NOMO-1 treated with DMSO at 0.1 percent for 48 hours (cell line): ENCODE data around the gene FKBP9.

Experiments
- DNase-seq: peaks from one replicate; lab custom pipeline; 2025; ENCODE audit not compliant: unreplicated experiment; lab: John Stamatoyannopoulos, UW

Gene FKBP9

DNA sequence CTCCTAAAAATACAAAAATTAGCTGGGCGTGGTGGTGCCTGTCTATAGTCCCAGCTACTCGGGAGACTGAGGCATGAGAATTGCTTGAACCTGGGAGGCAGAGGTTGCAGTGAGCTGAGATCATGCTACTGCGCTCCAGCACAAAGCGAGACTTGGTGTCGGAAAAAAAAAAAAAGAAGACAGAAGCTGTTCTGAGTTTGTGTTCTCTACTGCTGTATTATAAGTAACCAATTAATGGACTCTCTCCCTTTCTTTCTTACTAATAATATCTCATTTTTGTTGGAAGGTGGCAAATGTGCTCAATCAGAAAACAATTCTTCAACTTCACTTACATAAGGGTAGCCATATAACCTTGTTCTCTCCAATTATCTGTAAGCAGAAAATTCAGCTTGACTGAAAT is 97.9 kb downstream of the FKBP9 start:
- no peak for DNase-seq
